GM18517 (cell line): ENCODE measurements around the gene RGL1.

Experiments used
- ATAC-seq: cut with Tn5 transposase; IDR thresholded peaks from one replicate; pipeline ENCODE4 v1.9.1; 2021; ENCODE audit warnings: mild to moderate bottlenecking, moderate library complexity; ENCODE audit not compliant: unreplicated experiment

RGL1 gene

GRCh38 chr1:183885142-183885735, 80.3 kb downstream of the RGL1 start:
- ATAC-seq: no peak

DNA sequence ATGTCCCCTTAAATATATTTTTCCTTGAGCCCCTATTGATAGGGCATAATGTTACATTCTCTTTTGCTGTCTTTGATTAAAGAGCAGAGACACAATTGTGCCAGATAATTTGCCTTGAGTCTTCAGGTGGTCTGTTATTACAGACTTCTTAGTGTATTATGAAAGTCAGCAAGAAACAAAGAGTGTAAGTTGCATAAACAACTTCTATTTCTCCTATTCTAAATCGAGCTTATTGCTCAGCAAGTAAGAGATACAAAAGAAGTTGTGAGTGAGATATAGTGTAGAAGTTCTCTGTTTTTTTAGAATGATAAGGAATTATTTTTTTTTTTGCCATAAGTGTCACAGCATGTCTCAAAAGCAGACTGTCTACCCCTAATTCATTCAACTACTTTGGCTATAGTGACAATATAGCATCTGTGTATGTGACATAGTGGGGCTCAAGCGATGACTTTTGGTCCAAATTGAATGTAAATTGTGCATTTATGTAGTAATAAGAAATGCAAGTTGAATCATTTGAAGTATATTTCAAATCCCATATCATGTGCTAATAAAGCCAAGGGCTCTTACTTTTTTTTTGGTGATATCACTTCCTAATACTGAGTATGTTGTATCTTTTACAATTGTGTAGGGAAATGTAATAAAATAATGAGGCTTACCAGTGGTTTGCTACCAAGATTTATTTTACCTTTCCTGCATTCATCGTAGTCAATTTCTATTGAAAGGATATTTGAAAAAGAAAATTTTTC, 81.3 kb downstream of the RGL1 start:
- ATAC-seq: no peak

DNA sequence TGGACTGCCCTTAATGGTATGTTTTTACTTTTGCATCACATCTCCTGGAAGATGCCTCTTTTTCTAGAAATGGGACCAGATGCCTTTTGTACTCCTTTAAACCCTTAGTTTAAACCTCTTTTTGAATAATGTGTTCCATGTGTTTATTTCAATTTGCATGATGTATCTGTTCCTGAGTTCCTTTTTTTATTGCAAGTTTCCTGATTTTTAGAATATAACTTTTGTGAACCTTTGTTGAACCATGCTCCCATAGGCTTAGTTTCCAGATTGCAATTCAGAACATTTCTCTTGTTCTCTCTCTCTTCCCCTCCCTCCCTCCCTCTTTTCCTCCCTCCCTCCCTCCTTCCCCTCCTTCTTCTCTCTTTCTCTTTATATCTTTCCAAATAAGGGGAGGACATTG, 81.9 kb downstream of the RGL1 start:
- ATAC-seq: no peak

DNA sequence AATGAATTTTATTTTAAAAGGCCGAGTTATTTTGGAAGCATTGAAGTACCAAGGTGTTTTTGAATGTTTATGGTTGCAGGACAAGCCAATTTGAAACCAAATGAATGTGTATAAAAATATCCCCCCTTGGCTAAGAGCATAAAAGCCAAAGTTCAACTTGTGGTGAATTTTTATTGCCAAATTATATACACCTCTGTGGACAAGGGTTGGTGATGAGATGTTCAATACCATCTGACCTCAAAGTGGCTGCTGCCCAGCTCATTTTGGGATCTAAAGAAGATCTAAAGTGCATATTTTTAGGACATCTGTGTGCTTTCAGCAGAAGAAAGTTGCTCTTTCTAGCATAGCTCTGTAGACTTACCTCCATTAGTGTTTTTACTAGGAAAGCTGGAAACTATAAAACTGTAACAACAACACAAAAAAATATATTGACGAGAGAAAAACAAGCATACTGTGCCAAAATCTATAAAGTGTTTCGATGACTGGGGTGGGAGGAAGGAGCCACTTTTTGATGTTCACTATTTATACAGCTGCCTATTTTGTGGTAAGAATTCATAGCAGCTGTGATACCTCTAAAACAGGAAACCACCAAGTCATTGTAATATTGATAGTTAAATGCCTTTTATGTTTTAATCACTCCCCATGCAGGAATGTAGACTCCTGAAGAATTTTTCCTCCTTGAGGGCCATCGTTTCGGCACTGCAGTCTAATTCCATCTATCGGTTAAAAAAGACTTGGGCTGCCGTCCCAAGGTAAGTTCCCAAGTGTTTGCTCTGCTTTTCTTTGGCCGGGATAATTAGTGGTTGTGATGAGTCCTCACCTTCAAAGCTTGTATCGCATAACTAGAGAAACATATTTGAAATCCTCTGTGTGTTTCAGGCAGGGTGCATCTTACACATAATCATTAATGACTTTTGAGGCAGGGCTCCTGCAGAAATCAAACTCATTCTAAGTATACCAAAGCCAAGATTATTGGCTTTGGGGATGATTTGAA, 83.2 kb downstream of the RGL1 start:
- no peak for ATAC-seq

DNA sequence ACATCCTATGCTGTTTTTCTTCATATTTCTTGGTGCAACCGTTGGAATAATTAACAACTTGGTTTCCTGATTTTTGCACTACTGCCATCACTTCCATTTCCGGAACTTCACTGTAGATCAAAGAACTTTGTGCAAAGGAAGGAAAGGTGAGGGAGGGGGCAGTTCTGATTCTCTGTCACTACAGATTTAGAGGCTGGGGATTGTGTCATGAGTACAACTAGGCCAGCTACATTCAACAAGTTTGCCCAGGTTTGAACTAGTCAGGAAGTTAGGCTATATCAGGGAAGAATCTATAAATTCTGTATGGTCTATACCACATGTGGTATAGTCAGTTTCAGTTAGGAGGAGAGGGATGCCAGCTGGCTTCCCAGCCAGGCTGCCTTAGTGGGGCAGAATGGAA, 84.2 kb downstream of the RGL1 start:
- ATAC-seq: no peak

DNA sequence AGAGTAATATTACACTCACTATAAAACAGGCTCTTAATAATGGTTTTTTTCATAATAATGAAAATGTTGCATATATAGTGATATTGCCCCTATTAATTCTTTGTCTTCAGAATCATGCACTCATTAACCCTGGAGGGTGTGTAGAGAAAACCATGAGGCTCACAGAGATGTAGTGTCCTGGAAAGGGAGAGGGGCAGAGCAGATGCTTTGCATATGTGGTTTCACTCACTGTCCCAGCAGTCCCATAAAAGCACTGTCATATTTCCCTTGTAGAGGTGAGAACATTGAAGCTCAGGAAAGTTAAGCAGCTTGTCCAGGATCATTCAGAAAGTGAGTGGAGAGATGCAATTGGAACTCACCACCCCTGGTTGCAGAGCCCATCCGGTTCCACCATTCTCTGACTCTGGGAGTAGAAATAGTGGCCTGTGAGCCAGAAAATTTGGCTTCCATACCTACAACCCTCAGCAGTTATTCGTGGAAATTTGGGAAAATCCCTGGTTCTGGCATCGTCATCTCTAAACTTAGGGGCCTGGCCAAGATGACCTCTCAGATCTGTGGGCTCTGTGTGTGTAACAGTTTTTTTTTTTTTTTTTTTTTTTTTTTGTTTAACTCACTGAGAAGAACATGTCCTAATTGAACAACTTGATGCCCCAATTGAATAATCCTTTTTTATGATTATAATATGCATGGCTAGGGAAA, 86.4 kb downstream of the RGL1 start:
- peak; percentile 78 for ATAC-seq

DNA sequence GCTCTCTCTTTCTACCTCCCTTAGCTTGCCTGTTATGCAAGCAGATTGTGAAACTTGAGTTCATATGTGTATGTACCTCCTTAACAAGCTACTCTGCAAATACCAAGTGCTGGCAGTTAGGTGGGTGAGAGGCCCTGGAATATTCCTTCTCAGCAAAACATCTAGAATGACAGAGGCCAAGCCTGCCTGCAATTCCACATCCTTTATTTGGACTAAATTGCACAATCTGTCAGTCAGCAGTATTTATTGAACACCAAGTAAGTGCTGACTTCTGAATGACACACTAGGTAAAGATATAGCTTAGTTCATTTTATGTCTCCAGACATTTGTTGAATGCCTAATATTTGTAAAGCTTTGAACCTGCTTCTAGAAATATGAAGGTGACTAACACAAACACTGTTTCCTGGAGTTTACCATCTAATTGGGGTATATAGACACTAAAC, 87.5 kb downstream of the RGL1 start:
- no peak for ATAC-seq

DNA sequence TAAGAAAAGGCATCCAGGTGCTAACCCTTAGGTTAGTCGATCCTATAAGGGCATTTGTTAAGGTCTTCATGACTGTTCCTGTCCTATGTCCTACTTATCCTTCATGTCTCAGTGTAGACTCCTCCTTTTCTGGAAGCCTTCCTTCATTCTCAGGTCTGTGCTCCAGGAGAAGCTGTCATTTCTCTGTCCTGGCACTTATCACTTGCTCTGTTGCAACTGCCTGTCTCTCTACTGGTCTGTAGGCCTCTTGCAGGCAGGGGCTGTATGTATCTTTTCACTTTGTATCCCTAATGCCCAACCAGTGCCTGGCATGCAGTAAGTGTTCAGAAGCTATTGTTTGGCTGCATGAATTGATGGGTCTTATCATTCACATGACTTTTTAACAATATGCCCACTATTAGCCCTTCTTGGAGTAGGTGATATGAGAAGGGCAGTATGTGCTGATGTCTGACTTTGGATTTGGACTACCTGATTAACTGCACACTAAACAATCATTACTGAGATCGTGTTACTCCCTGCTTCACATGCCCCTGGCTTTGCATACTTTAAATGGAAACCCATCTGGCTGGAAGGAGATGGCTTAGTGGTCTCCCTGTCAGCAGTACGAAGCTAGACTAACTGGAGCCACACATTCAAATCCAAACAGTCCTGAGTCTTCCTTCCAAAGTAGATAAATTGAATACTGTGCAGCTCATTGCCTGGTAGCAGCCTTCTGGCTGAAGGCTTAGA, 88.8 kb downstream of the RGL1 start:
- no peak for ATAC-seq

GRCh38 chr1:183894290-183894565, 89.3 kb downstream of the RGL1 start:
- ATAC-seq: no peak

- no peak for ATAC-seq
These were observed 91.6 kb downstream of the RGL1 start for GRCh38 chr1:183896466-183897048.

DNA sequence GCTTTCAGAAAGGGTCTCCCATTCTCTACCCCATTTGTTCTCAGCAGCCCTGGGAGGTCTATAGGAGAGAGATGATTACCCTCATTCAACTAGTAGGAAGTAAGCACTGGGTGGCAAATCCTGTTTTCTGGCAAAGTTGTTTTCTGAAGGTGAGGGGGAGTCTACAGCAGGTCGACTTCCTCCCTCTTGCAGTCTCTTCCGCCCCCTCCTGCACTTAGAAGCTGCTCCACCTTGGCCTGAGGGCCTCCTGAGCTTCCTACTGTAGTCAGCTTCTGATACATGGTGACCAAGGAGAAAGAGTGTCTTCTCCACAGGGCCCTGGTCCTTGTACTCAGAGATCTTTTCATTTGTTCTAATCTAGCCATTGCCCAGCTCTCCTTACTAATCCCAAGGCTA, 93.1 kb downstream of the RGL1 start:
- no peak for ATAC-seq

DNA sequence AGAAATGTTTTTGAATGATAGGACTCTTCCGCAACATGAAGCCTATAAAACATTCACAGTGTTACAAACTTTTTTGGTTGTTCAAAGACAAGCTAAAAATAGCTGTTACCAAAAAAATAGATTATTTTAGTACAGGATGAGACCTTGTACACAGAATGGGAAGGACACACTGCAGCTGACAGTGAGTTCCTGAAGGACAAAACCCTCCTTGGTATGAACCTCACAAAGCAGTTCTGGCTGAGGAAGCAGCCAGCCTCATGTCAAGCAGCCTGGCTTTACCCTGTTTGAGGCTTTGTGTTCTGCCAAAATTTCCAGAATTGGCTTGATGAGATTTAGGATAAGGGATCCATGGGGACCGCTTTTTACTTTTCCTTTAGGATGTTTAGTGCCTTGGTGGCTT, 93.7 kb downstream of the RGL1 start:
- ATAC-seq: no peak

GRCh38 chr1:183901748-183902330, 96.9 kb downstream of the RGL1 start:
- ATAC-seq: no peak

DNA sequence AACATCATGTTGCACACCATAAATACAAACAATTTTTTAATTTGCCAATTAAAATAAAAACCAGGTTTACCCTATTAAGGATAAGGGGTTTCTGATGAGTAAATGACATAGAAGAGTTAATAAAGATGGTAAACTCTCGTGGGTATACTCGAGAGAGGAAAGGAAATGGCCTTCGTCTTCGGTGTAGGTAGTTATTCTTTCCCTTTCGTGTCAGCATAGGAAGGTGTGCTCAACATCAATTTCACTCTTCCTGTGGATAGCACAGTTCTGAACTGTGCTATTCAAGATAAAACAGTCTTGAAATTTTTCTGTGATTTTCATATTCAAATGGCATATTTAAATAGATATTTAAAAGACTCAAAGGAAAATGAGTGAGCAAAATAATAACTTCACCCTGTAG, 98.2 kb downstream of the RGL1 start:
- no peak for ATAC-seq

DNA sequence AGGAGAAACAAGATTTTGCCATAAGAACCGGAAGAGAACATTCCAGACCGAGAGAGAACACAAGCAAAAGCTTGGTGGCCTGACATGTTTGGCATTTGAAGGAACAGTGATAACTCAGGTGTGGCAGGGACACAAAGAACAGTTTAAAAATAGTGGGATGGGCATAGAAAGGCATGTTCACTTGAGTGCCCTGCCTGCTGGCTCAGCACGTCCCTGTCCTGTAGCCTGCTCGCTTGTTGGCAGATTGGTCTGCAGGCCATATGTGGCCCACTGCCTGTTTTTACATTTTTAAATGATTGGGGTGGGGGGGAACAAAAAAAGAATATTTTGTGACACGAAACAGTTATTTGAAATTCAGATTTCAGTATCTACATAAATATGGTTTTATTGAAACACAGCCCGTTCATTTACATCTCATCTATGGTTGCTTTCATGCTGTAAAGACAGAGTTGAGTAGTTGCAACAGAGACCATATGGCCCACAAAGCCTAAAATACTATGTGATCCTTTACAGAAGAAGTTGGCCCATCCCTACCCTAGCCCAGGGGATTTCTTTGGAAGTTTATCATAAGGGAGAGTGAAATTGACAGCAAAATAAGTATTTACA, 100.7 kb downstream of the RGL1 start:
- no peak for ATAC-seq

DNA sequence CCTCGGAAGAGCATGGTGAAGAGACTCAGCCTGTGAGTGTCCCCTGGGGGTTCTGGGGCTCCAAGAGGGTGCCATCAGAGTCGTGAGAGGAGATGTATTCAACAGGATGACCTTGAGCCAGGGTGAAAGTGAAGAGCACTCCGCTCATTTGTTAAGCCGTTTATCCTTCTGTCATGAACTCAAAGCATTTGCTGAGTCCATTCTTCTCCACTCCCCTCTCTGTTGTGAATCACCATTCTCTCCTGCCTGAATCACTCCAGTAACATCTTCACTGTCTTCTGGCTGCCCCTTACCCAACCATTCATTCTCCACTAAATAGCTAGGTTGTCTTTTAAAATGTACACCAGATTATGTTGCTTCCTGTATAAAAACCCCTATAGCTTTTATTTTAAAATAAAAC, 102.2 kb downstream of the RGL1 start:
- ATAC-seq: no peak

DNA sequence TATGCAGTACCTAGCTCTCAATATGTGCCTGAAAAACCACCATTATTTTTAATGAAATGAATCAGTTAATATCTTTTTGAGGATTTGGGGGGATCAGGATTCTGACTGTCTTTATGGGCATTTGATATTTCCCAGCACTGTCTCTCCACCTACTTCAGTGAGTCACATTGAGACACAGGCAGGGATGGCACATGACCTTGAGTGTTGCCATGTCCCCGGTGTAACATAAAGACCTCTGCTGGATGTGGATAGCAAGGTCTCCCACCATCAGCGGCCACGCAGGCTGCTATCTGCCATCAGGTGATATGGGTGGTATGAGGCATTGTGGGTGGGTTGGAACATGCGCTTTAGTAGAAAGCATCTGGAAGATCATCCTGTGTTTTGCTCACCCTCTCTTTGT, 103.2 kb downstream of the RGL1 start:
- no peak for ATAC-seq

DNA sequence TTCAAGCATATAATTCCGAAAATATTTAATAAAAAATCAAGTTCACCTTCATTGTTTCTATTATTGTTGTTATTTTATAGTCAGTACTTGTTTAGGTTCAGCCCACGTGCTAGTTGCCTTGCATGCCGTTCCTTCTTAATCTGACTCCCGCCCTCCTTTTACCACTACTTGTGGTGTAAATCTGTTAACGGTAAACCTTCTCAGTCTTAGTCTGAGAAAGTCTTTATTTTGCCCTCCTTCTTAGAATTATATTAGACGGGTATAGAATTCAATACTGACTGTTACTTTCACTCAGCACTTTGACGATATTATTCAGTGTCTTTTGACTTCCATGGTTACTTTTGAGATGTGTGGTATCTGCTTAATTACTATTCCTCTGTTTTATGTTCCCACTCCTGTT, 104.8 kb downstream of the RGL1 start:
- ATAC-seq: no peak

- peak; percentile 16 for ATAC-seq
These were observed 105.9 kb downstream of the RGL1 start for GRCh38 chr1:183910845-183911244.
